HepG2 (cell line): ENCODE measurements around the gene THEM4. TPM values are rescaled to one million over a fixed set of nuclear protein-coding genes. Genes with fewer than 3 reads are reported as not detected.

Experiments
- ATAC-seq: fragments of 200-7000 bp; cut with Tn5 transposase; 3 replicates; pipeline ENCODE4 v1.9.1; 2020; ENCODE audit warnings: mild to moderate bottlenecking, moderate library complexity
- BruUV-seq: library from RNA; stranded (reverse); fragments of 400-500 nt; replicated peaks from 2 replicates; lab custom pipeline; 2021; lab: Mats Ljungman, UMichigan
- CTCF ChIA-PET: fragments of 300-600 bp; formaldehyde crosslinking; extraction: SDS; loops from one replicate; lab custom pipeline; 2021; ENCODE audit warnings: low total read pairs, inconsistent platforms, low intra/inter-chr PET ratio; lab: Yijun Ruan, JAX
- POLR2A ChIA-PET: fragments of 350-600 bp; sonication (Branson Sonifier 250); formaldehyde crosslinking; loops from one replicate; lab custom pipeline; 2020; ENCODE audit warnings: antibody characterized with exemption, inconsistent platforms; lab: Yijun Ruan, JAX
- DNase-seq: peaks from one replicate; pipeline ENCODE4 v3.0.0-alpha.2; 2015; ENCODE audit warnings: low spot score
- FAIRE-seq: peaks from 3 replicates; lab custom pipeline; 2011; peaks lifted over from hg19 to GRCh38; lab: Jason Lieb, UNC
- H2AFZ ChIP-seq: one replicate; pipeline ENCODE4 v1.6.1; 2011; ENCODE audit warnings: low read length, inconsistent platforms
- H3K27ac ChIP-seq: fragments of 300-600 bp; 3 replicates; pipeline ENCODE4 v1.8.0; 2011; ENCODE audit warnings: mixed run types, mild to moderate bottlenecking, mixed read lengths, low read length, inconsistent platforms; ENCODE audit not compliant: insufficient read depth; ENCODE audit errors: extremely low read length
- H3K27me3 ChIP-seq, 2 experiments: fragments of 200-600 bp in 1 of 2; 2 replicates in 1 of 2; 3 replicates in 1 of 2; pipeline versions ENCODE4 v1.6.0 to v1.8.0; 2011; ENCODE audit warnings: low read length in 2 of 2, mild to moderate bottlenecking in 2 of 2, moderate library complexity in 2 of 2, inconsistent platforms in 1 of 2; ENCODE audit not compliant: insufficient read depth in 2 of 2, control insufficient read depth in 1 of 2
- H3K36me3 ChIP-seq, 2 experiments: fragments of 200-600 bp in 1 of 2; replicated peaks in 1 of 2; 2 replicates in 1 of 2; 3 replicates in 1 of 2; pipeline versions ENCODE4 v1.5.1 to v1.8.0; 2011; ENCODE audit warnings: low read length in 2 of 2, inconsistent platforms in 1 of 2; ENCODE audit not compliant: insufficient read depth in 2 of 2, control insufficient read depth in 1 of 2
- H3K4me1 ChIP-seq: 2 replicates; pipeline ENCODE4 v1.5.1; 2012; ENCODE audit warnings: low read length, inconsistent platforms; ENCODE audit not compliant: insufficient read depth
- H3K4me2 ChIP-seq: 2 replicates; pipeline ENCODE4 v1.6.0; 2011; ENCODE audit warnings: low read depth, low read length, inconsistent platforms
- H3K4me3 ChIP-seq, 3 experiments: fragments of 200-600 bp in 1 of 3; sonication (generic), shearing (Covaris generic) in 1 of 3; replicated peaks in 1 of 3; 2 replicates each; pipeline ENCODE4 v1.5.1; 2011 to 2016; ENCODE audit warnings: low read length in 3 of 3, inconsistent platforms in 2 of 3, low read depth in 2 of 3, mild to moderate bottlenecking in 2 of 3, control low read depth in 1 of 3, mixed read lengths in 1 of 3; ENCODE audit not compliant: insufficient read depth in 1 of 3
- H3K79me2 ChIP-seq: one replicate; pipeline ENCODE4 v1.6.1; 2011; ENCODE audit warnings: low read length, inconsistent platforms; ENCODE audit not compliant: insufficient read depth
- H3K9ac ChIP-seq: 2 replicates; pipeline ENCODE4 v1.6.0; 2011; ENCODE audit warnings: mild to moderate bottlenecking, low read depth, low read length, inconsistent platforms; ENCODE audit not compliant: insufficient read depth
- H3K9me3 ChIP-seq: 2 replicates; pipeline ENCODE4 v1.5.1; 2012; ENCODE audit warnings: mild to moderate bottlenecking, low read length
- H4K20me1 ChIP-seq: 2 replicates; pipeline ENCODE4 v1.6.0; 2011; ENCODE audit warnings: inconsistent platforms, mild to moderate bottlenecking, low read length, moderate library complexity; ENCODE audit not compliant: insufficient read depth
- ATRX ChIP-seq: sonication (generic); formaldehyde crosslinking; IDR thresholded peaks from 2 replicates; pipeline ENCODE4 v1.4.0; 2020; ENCODE audit warnings: missing genetic modification reagents, borderline replicate concordance
- BRF2 ChIP-seq: sonication (generic); formaldehyde crosslinking; IDR thresholded peaks from 2 replicates; pipeline ENCODE4 v1.8.1; 2022; ENCODE audit warnings: mild to moderate bottlenecking, missing genetic modification reagents
- FUBP1 ChIP-seq: sonication (generic); formaldehyde crosslinking; IDR thresholded peaks from 2 replicates; pipeline ENCODE4 v1.5.1; 2020; ENCODE audit warnings: missing genetic modification reagents, mild to moderate bottlenecking, borderline replicate concordance
- GTF2F1 ChIP-seq: fragments of 150-350 bp; IDR thresholded peaks from 2 replicates; pipeline ENCODE4 v1.6.1; 2014; ENCODE audit warnings: low read length
- MXI1 ChIP-seq: IDR thresholded peaks from 3 replicates; pipeline ENCODE4 v1.6.1; 2012; ENCODE audit warnings: low read depth, low read length, inconsistent platforms, borderline replicate concordance
- TFDP2 ChIP-seq: sonication (generic); formaldehyde crosslinking; IDR thresholded peaks from 2 replicates; pipeline ENCODE4 v1.4.0; 2020; ENCODE audit warnings: missing genetic modification reagents
- TFE3 ChIP-seq: IDR thresholded peaks from 2 replicates; pipeline ENCODE4 v1.6.1; 2016
- ZMAT5 ChIP-seq: sonication (generic); formaldehyde crosslinking; IDR thresholded peaks from 2 replicates; pipeline ENCODE4 v1.5.0; 2020; ENCODE audit warnings: mild to moderate bottlenecking, low read depth, missing genetic modification reagents, borderline replicate concordance
- ZNF354B ChIP-seq: sonication (generic); formaldehyde crosslinking; IDR thresholded peaks from 2 replicates; pipeline ENCODE4 v1.8.0; 2022; ENCODE audit warnings: mild to moderate bottlenecking, missing genetic modification reagents
- ZNF512 ChIP-seq: sonication (generic); formaldehyde crosslinking; IDR thresholded peaks from 2 replicates; pipeline ENCODE4 v1.4.0; 2020; ENCODE audit warnings: mild to moderate bottlenecking, missing genetic modification reagents
- ZNF563 ChIP-seq: sonication (generic); formaldehyde crosslinking; IDR thresholded peaks from 2 replicates; pipeline ENCODE4 v1.8.0; 2022; ENCODE audit warnings: mild to moderate bottlenecking, moderate library complexity, missing genetic modification reagents
- ZSCAN22 ChIP-seq: sonication (generic); formaldehyde crosslinking; IDR thresholded peaks from 2 replicates; pipeline ENCODE4 v1.4.0; 2020; ENCODE audit warnings: mild to moderate bottlenecking, missing genetic modification reagents
- WGBS: methylation state at CpG from one replicate; pipeline ENCODE4 v1.1.6; 2017; ENCODE audit warnings: low lambda C conversion rate; 5-methylcytosine and 5-hydroxymethylcytosine counted together
- in situ Hi-C: cut with HindIII; loops from 2 replicates; pipeline ENCODE4 v1.10.0; 2017; ENCODE audit warnings: low pct_unique_long_range_greater_than_20kb; ENCODE audit not compliant: extremely low pct_ligation_motif_present
- intact Hi-C: fragments of 100-400 bp; cut with micrococcal nuclease; formaldehyde crosslinking; loops from one replicate; pipeline ENCODE4 v1.10.0; 2022; ENCODE audit not compliant: unreplicated experiment
- polyA plus RNA-seq, 8 experiments: library from polyadenylated mRNA; depleted of rRNA in 3 of 8; stranded (reverse) in 7 of 8; unstranded in 1 of 8; fragments of >200 nt; fragmentation: Illumina TruSeq in 4 of 8; extraction: Trizol in 4 of 8; gene quantifications; 2 replicates each; pipeline versions ENCODE4 v1.2.1 to v1.2.3, GENCODE V29; 2011 to 2016; ENCODE audit warnings: low read depth in 4 of 8, missing spikeins in 1 of 8, mixed read lengths in 1 of 8; ENCODE audit not compliant: insufficient read depth in 1 of 8
- total RNA-seq, 5 experiments: library from RNA; depleted of rRNA; stranded (reverse); fragments of >200 nt; fragmentation: Illumina TruSeq; extraction: Trizol; gene quantifications; 2 replicates each; pipeline ENCODE4 v1.2.3, GENCODE V29; 2016; ENCODE audit warnings: low read depth in 1 of 5
- TF ChIP-seq, protein P1 (sequence below): sonication (generic); formaldehyde crosslinking; IDR thresholded peaks from 2 replicates; pipeline ENCODE4 v1.4.0; 2020; ENCODE audit warnings: missing genetic modification reagents, mild to moderate bottlenecking, borderline replicate concordance
- TF ChIP-seq, protein P2 (sequence below): sonication (generic); formaldehyde crosslinking; IDR thresholded peaks from 2 replicates; pipeline ENCODE4 v1.5.0; 2020; ENCODE audit warnings: missing genetic modification reagents

The THEM4 gene
- total and polyA plus RNA-seq, 2 of the 13 experiments (the other 11 are each of a cell fraction or from before 2014, with no cell fraction given), result 10.9 to 13.9 TPM

DNA sequence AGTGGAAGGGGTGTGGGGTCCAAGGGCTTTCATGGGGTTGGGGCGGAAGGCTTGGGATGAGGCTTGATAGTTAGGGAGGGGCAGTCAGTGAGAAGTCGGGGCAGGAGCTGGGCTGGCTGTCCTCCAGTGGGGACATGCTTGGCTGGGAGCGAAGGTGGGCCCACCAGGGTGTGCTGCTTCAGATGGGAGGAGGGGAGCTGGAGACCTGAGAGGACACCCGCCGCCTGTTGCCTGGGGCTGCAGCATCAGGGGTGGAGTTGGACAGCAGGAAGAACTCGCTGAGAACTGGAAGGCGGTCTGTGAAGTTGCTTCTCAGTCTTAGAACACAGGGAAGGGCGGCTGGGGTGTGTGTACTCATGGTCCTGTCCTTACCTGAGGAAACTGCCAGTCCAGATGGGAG lies 57.4 kb downstream of the THEM4 start:
- Histone ChIP-seq H3K79me2 (no peaks in the 10 kb centered on the region), H4K20me1 (no peaks in the 10 kb centered on the region), H3K36me3 (no peaks in the 10 kb centered on the region), H3K4me1 (no peaks in the 10 kb centered on the region), H3K4me2 (no peak overlapping the region), H3K9me3 (no peaks in the 10 kb centered on the region), H3K4me3 (no peak overlapping the region), H3K27me3 (peaks cover 6 to 50% of the 10 kb centered on the region in 2 experiments; a peak in 3 of 5 replicates), H3K27ac (no peak overlapping the region), H3K9ac (no peak overlapping the region), H2AFZ (no peak overlapping the region)
- ATAC-seq (no peak), DNase-seq (no peak), FAIRE-seq (no peak)
- ChIA-PET POLR2A (no interaction called here), CTCF (no interaction called here)
- in situ Hi-C loops, result no loop called here
- intact Hi-C loops, result no loop called here
- BruUV-seq, result no TSS peak
- 22% methylated on average over 4 of the region's 8 CpGs for WGBS
- TF ChIP-seq GTF2F1 (no peak), TFDP2 (CRISPR knock-in tag) (no peak), FUBP1 (CRISPR knock-in tag) (no peak), TFE3 (CRISPR knock-in tag) (no peak), ZNF563 (CRISPR knock-in tag) (no peak), ZSCAN22 (CRISPR knock-in tag) (no peak), MXI1 (no peak), ATRX (no peak), ZNF354B (CRISPR knock-in tag) (no peak), ZNF512 (CRISPR knock-in tag) (no peak), ZMAT5 (CRISPR knock-in tag) (no peak), BRF2 (CRISPR knock-in tag) (no peak)
- TF ChIP-seq, protein P1, sequence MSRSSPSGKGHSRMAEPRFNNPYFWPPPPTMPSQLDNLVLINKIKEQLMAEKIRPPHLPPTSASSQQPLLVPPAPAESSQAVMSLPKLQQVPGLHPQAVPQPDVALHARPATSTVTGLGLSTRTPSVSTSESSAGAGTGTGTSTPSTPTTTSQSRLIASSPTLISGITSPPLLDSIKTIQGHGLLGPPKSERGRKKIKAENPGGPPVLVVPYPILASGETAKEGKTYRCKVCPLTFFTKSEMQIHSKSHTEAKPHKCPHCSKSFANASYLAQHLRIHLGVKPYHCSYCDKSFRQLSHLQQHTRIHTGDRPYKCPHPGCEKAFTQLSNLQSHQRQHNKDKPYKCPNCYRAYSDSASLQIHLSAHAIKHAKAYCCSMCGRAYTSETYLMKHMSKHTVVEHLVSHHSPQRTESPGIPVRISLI, result no peak
- TF ChIP-seq, protein P2, sequence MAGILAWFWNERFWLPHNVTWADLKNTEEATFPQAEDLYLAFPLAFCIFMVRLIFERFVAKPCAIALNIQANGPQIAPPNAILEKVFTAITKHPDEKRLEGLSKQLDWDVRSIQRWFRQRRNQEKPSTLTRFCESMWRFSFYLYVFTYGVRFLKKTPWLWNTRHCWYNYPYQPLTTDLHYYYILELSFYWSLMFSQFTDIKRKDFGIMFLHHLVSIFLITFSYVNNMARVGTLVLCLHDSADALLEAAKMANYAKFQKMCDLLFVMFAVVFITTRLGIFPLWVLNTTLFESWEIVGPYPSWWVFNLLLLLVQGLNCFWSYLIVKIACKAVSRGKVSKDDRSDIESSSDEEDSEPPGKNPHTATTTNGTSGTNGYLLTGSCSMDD (CRISPR knock-in tag), result no peak
